Stimulated activated CD8-positive, alpha-beta memory T cell treated with anti-CD3 and anti-CD28 coated beads, Interleukin-15, amount 100 ng/mL, for 1 hour (primary cell): ENCODE results near the gene PSMA6.
"Not testable (repeated sequence)": the region's sequence is repeated elsewhere in the genome, so short reads cannot be mapped to it uniquely, and the experiment has no call there.

Source experiments
- DNase-seq: peaks from one replicate; pipeline ENCODE4 v3.0.0-alpha.2; 2020; ENCODE audit warnings: low read depth

PSMA6 gene

DNA sequence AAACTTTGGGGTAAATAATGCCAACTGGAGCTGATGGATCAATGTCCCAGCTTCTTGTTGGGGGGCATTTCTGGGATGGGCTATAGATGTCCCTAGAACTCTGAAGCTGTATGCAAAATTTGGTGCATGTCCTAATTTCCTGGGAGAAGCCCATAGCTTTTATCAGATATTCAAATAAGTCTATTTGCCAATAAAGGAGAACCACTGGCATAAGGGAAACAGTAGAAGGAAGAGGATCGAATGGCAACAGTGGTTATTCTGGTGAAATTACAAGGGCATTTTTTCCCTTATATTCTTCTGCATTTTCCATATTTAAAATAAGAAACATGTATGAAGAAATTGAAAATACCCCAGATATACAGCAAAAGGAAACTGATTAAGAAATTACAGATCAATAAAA lies 34.2 kb downstream of the PSMA6 start:
- DNase-seq = no peak

DNA sequence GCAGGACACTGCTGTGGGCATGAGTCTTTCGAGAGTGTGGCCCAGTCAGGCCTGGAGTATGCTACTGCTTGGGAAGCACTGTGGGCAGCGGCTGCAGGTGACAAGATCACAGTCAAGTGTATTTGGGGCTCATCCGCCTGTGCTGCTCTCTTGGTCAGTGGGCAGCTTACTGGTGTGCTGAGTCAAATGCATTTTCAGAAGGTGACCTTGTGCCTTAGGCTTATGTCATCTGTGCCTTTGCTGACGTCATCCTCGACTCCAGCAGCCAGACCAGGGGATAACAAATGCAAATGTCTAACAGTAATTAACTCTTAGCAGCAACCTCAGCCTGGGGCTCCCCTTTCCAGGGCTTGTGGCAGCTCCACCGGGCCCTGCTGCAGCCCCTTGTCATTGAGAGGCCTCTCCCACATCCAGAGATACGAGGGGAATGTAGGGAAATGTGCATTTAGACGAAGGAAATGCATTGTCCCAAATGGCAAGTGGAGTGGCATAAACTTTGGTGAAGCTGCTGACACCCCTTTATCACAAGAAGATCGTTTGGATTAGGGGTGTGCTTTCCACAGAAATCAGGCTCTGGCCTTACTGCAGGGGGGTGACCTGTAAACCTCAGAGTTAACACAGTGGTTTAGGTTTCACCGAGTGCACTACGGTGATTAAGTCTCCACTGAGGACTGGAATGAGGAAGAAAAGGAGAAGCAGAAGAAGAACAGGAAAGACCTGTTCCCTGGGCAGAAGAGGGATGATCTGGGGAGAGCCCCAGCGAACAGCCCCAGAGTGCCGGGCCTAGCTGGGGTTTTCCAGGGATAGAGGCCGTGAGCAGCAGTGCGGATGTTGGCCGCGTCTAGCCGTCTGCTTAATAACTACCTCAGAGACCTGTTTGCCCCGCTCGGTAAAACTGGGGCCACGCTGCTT lies 39.7 kb downstream of the PSMA6 start:
- DNase-seq = no peak

DNA sequence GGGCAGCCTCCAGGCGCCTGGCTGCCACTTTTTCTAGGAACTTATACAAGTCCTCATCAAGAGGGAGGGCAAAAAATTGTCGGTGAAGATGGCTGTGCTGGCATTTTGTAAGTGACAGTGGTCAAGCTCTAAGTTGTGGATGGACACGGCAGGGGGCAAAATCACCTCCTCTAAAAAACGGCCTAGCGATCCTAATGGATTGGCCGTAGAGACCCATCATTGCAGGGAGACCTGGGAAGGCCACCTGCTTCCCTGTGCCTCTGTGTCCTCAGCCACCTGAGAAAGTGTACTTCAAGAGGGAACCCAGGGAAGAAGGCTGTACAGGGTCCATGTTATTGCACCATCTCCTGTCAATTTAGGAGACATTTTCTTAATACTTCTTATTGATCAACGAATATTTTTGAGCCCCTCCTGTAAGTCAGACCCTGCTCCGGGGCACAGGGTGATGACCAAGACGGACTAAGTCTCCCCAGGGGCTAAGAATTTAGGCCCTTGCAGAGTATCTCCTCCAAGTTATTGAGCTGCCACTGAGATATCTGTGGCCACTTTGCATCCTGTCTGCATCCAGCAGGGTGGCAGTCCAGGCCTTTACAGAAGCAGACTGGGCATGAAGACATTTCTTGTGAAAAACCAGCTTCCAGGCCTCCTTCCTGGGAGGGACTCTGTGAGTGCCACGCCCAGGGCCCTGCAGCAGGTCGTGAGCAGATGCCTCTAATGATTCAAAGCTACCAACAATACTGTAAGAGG lies 40.5 kb downstream of the PSMA6 start:
- DNase-seq = no peak

GRCh38 chr14:35333264-35333730 lies 41.1 kb downstream of the PSMA6 start:
- no peak for DNase-seq

DNA sequence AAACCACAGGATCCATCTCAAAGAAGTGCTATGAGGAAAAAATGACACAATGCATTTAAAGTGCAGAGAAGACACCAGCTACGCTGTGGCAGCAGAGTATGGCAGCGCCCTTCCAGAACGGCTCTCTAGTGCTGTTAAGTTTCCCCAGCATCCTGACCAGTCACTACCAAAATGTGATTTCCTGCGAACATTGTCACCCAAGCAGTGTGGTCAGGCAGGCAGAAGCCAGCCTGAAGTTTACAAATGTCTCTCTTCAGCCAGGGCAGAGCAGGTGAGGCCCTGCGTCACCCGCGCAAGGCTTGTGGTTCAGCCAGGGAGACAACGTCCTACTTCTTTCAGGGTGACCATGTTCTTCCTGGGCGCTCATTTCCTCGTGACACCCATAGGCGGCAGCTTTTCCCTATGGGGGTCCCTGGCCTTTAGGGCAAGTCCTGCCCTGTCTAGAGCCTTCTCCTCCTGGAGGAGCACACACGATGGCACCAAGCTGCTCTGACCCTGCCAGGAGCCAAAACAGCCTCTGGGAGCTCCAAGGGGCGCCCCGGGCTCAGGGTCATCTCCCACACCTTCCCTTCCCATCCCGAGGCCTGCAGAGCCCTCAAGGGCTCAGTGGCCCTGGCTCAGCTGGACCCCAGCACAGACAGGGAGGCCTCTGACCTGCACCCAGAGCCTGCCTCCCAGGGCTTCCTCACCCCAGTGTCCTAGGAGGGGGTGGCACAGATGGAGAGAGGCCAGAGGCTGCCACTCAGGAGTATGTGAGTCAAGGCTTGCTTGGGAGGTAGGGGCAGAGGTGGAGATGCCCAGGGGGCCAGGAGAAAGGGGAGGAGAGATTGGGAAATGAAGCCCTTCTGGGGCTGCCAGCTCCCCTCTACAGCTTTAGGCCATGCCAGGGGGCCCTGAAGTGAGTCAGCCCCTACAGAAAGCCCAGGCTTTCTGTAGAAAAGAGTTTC lies 41.9 kb downstream of the PSMA6 start:
- no peak for DNase-seq

DNA sequence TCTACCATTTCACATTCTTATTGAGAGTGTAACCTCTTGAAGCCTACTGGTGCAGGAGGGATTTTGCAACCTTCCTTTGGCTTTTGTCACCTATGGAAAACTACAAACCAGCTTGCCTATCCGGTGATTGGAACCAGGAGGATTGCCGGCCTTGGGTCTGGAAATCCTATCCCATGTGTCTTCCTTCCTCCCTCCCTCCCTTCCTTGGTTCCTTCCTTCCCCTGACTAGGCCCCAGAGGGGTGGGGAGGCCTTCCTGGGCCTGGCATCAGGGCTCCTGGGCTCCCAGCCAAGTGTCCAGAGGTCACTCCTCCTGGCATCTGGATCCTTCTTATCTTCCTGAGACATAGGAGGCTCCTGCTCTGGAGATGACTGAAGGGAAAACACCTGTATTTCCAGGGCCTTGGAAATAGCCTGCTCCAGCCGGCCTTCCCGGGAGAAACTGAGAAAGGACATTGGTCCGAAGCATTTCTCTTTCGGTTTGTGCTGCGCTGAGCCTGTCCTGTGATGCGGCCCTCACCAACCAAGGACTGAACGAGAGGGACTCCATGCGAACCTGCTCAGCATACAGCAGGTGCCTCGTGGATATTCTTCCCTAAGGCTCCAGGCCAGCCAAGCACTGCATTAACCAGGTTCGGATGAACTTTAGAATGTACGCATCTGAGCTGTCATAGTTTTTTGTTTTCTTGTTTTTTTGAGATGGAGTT lies 43.4 kb downstream of the PSMA6 start:
- DNase-seq = no peak

- not testable (repeated sequence) for DNase-seq
These were observed 44.0 kb downstream of the PSMA6 start for GRCh38 chr14:35336171-35336493.

DNA sequence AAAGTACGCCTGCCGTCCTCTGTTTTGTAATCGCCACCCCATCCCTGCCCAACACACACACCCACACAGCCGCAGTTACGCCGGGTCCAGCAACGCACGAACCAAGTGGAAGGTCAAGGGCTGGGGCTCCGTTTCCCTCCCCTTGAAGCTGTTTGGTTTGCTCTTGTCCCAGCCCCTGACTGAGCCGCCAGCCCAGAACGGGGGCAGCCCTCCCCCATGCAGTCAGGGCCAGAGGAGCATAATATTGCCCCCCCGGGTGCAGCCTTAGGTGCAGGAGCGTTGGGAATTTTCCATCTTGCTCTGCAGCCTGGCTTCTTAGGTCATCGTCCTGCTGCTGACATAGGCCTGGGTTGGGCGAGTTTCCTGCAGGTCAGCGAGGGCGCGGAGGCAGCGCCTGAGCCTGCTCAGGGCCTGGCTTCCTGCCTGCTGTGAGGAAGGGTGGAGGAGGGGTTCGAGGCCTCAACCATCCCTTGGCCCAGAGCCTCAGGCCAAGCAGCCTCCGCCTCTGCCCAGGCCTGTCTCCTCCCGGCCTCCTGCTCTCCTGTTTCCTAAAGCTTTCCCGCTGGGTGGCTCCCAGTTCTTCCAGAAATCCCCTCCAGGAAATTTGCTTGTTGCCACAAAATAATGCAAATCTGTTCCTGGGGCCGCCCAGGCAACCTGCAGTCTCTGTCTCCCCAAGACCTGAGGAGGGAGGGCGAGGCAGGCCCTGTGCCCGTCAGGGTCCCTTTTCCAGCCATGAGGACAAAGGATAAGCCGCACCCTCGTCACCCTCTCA lies 44.5 kb downstream of the PSMA6 start:
- no peak for DNase-seq

- DNase-seq = no peak
These were observed 45.4 kb downstream of the PSMA6 start for GRCh38 chr14:35337269-35338255.

- no peak for DNase-seq
These were observed 46.7 kb downstream of the PSMA6 start for GRCh38 chr14:35338731-35339405.

DNA sequence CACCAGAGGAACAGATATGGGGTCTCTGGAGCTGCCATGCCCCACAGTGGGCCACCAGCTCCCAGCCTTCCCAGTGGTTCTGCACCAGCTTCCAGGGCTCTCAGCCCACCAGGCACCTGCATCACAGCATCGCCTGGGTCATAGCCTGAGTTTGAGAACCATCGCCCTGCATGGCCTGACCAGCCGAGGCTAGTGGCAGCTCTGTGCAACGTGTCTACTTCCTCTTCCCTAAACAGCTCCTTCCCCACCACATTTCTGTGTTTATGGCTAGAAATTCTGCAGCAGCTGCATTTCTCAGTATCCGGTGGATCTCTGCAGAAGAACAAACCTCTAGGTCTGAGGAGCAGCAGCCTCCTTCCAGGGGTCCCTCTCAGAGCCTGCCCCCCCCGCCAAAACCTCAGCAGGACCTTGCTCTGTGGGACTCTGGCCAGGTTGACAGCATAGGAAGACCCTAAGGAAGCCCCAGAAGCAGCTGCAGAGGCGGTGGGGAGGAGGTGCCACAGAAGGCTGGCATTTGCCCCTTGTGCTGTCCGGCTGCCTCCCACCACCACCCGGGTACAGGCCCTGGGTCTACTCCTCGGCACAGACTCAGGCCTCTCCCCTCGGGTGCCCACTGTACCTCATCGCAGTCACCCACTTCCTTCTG lies 47.7 kb downstream of the PSMA6 start:
- no peak for DNase-seq

DNA sequence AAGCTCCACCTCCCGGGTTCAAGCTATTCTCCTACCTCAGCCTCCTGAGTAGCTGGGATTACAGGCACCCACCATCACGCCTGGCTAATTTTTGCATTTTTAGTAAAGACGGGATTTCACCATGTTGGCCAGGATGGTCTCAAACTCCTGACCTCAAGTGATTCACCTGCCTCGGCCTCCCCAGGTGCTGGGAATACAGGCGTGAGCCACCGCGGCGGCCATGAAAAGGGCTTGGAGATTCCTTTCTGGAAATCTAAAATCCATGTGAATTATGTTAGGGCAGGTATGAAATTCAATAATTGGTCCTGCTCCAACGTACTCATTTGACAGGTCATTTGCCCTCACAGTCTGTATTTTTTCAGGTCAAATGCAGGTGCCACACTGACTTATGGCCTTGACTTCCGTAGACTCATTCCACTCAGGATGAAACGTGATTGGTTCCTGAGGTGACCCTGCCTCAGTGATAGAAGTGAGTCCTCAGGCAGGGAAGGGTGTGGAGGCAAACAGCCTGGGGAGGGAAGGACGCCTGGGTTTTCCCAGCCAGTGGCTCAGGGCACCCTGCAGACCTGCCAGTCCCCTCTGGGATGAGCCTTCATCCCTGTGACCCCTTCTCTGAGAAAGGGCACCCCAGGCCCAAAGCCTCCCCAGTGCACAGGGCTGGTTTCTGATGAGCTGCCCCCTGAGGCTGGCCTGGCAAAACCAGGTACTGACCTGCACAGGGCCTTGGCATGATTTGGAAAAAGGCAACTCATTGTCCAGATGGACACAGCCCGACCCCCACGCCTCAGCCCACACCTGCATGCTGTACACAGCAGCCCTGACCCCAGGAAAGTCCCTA lies 48.7 kb downstream of the PSMA6 start:
- DNase-seq = no peak

DNA sequence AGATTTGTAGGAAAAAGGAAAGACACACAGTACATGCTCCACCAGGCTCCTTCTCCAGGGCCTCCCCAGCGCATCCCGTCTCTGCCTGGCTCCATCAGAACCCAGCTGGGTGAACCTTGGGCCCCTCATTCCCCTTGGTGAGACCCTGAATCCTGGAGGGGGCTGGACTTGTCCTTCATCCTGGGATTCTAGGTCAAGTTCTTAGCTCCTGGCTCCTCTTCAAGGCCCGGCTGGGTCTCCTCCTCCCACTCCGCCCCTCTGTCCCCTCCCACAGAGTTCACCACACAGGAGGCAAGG lies 49.2 kb downstream of the PSMA6 start:
- DNase-seq = no peak

DNA sequence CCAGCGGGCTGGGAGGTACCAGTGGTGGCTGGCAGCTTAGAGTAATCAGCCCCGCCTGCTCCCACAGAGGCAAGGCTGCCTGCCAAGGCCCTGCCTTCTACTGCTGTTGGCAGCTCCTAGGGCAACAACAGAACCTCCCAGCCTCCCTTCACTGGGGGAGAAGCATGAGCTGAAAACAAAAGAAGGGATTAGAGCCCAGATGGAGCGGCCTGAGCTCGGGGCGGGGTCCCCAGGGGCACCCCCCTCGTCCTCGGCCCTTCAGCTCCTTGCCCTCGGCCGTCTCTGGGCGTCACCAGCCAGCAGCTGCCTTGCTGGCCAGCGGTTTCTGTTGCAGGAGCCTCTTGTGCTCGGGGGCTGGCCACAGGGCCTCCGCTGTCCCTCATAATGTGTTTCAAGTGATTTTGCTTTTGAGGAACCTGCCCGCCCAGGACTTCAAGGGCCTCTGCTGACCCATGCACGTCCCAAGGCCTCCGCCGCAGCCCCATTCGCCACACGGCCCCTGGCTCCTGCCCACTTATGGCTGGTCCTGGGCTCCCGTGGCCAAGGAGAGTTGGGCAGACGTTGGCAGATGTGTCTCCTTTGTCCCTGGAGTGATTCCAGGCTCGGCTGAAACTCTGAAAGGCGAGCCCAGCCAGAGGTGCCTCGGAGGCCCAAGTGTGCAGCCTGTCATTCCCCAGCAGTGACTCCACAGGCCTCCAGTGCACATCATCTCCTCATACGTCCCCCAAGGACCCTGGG lies 49.7 kb downstream of the PSMA6 start:
- DNase-seq = no peak

- DNase-seq = no peak
These were observed 50.4 kb downstream of the PSMA6 start for GRCh38 chr14:35342489-35343010.

DNA sequence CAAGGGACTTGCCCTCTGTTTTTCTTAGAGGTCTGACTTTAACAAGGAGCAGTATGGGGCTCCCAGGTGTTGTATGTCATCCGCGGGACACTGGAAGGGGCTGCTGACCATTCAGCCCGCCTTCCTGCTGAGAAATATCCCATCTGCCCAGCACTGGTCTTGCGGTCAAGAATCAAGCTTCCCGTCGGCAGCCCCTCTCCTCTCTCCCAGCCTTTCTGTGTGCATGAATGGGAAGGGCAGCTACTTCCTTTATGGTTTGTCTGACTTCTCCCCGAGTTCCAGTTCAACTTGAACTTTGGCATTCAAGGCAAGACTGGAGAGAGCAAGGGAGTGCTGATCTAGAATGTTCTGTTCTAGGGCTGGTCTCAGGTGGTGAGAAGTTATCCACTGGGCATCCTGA lies 51.5 kb downstream of the PSMA6 start:
- DNase-seq = no peak
